ELF-1 (cell line): ENCODE results near the gene MAD1L1.
A peak's percentile ranks its signal among the peaks of the same experiment; 100 is the strongest.

Source experiments
- DNase-seq: peaks from one replicate; pipeline ENCODE4 v3.0.0-alpha.2; 2016; ENCODE audit warnings: low read depth, low spot score

MAD1L1 gene

GRCh38 chr7:2105917-2106316 lies 126.8 kb downstream of the MAD1L1 start:
- DNase-seq, result no peak

- DNase-seq, result no peak
Measured at GRCh38 chr7:2105280-2105679, 127.5 kb downstream of the MAD1L1 start.

GRCh38 chr7:2104716-2105115 lies 128.0 kb downstream of the MAD1L1 start:
- DNase-seq, result peak; percentile 46

- peak; percentile 95 for DNase-seq
Measured at GRCh38 chr7:2104107-2104710, 128.5 kb downstream of the MAD1L1 start.

DNA sequence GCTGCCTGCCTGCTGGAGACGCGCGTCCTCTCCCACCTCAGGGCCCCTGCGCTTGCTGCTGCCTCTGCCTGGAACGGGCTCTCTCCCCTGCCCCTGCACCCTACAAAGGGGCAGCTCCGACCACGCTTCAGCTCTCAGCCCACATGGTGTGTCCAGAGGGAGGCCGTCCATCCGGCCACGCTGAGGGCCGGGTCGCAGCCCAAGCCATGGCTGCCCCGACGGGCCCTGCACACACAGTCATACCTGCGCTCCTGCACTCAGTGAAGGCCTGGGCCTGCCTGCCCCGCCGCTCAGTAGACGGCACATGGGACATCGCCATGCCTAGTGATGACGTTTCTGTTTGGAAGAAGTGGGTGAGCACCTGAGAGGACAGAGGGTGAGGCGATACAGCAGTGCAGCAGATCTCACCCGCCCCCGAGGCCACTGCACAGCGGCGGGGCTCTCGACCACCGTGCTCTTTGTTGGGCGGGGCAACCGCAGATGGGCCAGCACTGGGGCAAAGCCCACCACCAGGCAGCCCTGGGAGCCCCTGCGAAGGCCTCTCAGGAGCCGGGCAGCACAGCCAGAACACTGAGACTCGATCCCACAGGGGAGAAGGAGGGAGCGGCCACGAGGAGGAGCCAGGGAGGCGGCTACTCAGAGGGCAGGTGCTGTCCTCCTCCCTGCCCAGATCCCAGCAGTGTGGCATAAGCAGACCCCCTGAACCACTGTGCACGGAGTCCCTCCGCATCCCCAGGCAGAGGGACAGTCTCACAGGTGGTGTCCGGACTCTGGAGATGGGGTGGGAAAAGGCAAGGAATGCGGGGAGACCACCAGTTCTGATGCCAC lies 129.5 kb downstream of the MAD1L1 start:
- DNase-seq, result no peak

DNA sequence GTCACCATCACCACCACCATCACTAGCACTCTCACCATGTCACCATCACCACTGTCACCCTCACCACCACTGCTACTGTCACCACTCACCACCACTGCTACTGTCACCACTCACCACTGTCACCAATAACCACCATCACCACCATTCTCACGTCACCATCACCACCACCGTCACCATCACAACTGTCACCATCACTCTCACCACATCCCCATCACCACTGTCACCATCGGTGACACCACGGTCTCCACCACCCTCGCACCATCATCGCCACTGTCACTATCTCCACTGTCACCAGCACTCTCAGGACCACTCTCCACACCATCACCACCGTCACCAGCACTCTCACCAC lies 130.4 kb downstream of the MAD1L1 start:
- no peak for DNase-seq

DNA sequence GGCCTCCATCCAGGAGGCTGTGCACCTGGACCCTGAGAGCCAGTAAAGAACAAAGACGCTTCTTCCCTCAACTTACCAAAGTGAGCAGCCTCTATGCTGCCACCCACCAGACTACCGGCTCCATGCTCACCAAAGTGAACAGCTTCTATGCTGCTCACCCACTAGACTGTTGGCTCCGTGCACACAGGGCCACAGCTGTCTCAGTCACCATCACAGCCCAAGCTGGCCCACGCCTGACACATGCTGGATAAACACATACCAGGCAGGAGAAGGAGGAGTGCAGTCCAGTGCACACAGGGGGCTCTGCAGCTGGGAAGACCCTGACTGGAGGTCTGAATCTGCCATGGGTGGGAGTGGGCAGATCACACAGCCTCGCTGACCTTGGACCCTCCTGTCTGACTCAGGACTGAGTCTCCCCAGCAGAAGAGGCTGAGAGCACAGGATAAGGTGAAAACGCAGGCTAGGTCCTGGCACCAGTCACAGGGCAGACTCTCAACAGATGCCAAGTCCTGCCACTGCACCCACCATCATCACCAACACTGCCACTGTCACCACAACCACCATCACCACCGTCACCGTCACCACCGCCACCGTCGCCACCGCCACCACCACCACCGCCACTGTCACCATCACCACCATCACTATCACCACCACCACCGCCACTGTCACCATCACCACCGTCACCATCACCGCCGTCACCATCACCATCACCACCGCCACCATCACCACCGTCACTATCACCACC lies 130.9 kb downstream of the MAD1L1 start:
- DNase-seq, result no peak

DNA sequence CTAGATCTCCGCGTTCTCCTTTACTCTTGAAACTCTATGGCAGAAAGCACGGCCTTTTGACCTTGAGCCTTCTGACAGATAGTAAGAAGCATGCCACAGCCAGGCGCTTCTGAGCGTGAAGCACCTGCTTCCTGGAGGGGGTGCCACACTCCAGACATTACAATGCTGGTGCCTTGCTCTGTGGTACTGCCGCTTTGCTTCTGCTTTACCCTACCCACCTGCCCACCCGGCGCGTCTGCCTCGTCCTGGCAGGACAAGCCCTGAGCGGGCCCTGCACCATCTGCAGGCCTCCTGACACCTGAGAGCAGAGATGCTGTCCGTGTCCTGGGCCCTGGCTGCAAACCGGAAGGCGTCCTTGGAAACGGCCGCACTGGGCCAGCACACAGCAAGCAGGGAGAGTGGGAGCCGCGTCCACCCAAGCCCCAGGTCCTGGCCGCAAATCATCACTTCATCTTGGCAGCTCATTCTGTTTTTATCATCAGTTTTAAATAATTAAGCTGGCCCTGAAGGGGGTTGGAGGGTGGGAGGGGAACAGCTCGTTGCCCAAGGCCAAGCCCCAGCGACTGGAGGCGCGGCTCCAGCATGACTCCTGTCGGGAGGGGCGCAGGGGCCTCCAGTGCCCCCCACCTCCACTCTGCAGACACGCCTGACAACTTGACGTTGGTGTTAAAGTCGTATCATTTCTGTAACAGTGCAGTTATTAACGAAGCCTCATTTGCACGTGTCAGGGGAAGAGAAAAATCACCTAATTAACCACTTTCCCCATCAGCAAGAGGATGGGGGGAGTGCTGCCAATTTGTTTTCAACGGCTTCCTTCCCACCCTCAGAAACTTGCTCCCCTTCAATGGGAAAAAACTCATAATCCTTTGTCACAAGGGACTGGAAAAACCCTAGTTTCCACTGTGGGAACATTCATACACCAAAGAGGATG lies 132.2 kb downstream of the MAD1L1 start:
- DNase-seq, result no peak

GRCh38 chr7:2099048-2099957 lies 133.4 kb downstream of the MAD1L1 start:
- DNase-seq, result no peak

DNA sequence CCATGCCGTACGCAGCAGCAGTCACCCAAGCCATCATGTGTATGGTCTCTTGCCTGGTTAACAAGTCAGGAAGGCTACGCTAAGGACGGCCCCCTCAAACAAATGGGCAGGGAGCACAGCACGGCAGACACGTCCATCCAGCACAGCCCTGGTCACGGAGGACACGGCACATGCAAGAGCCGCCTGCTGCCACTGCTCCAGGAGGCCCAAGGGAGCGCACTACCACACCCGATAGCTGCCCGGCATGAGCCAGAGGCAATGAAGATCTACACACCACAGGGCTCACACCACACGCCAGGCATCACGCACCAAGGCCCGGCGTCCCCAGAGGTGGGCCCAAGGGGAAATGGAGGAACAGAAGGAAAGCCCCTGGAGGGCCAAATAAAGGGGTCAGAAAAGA lies 134.2 kb downstream of the MAD1L1 start:
- no peak for DNase-seq

- DNase-seq, result no peak
Measured at GRCh38 chr7:2098056-2098455, 134.7 kb downstream of the MAD1L1 start.

DNA sequence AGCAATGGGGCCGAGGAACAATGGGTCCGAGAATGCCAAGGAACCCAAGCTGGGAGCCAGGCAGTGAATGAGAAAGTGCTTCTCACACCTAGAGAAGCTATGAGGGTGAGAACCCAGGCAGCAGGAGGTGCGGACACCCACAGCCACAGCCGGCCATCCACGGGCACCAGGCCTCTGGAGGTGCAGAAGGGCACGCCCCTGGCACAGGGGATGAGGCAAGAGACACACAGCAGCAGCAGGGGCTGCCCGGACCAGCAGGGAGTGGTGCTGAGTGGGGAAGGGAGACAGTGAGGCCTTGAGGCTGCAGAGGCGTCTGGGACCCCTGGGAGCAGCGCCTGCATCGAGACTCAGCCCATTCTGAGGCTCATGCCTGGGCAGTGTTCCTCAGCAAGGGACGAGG lies 135.3 kb downstream of the MAD1L1 start:
- DNase-seq, result no peak

DNA sequence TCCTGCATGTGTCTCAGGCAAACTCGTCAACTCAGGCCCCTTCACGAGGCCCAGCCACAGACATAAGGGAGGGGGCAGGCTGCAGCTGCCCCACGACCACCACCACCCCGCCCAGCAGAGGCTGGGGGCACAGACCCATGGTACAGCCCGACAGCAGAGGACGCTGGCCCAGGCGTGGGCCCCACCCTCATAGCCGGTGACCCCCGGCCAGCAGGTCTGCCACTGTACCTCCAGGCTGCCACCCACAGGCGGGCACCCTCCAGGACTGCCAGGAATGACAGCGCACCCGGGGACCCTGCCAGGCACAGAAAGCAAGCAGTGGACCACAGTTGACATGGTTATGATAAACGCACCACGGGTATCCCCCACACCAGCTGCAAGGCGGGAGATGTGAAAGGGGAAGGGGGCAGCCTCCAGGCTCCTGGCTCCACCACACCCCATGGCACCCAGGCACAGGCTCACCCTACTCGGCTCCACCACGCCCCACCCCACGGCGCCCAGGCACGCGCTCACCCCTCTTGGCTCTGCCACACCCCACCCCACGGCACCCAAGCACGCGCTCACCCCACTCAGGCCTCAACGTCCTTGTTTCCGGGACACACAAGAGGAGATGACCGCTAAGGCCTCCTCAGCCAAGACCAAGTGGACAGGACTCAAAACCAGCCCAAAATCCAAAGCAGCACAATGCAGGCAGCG lies 135.9 kb downstream of the MAD1L1 start:
- DNase-seq, result no peak

- no peak for DNase-seq
Measured at GRCh38 chr7:2095436-2095835, 137.3 kb downstream of the MAD1L1 start.

GRCh38 chr7:2094454-2095045 lies 138.2 kb downstream of the MAD1L1 start:
- DNase-seq, result no peak

DNA sequence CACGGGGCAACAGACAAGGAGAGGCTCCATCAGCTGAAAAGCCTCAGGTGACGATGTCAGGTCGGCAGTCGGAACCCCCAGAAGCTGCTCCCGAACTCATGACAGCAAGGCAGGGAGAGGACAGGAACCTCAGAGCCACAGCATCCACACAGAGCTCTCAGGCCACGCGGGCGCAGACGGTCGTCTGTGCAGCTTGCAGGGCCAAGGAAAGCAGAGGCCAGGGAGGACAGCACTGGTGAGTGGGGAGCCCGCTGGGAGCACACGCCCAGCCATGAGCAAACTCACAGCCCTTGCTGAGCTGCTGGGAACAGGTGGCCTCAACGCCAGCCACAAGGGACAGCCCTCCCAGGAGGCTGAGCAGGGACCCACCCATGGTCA lies 138.9 kb downstream of the MAD1L1 start:
- no peak for DNase-seq

GRCh38 chr7:2093215-2093842 lies 139.4 kb downstream of the MAD1L1 start:
- DNase-seq, result no peak

DNA sequence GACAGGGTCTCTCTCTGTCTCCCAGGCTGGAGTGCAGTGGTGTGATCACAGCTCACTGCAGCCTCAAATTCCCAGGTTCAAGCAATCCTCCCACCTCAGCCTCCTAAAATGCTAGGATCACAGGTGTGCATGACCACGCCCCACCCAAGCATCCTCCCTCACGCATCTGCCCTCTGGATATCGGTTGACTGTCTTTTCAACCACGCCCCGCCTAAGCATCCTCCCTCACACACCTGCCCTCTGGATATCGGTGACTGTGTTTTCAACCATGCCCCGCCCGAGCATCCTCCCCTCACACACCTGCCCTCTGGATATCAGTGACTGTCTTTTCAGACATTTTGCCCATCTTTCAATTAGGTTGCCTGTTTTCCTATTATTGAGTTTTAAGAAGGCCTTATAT lies 140.5 kb downstream of the MAD1L1 start:
- no peak for DNase-seq
